Transverse colon (tissue), 3 donors: ENCODE measurements around the gene EFCAB5.

Experiments used
- POLR2A ChIP-seq: fragments of 450-650 bp; IDR thresholded peaks from one replicate; pipeline ENCODE4 v1.6.1; 2016; ENCODE audit warnings: antibody characterized with exemption, mild to moderate bottlenecking, moderate library complexity
- TF ChIP-seq, protein P1 (sequence below), 5 experiments: fragments of 200-600 bp in 3 of 5; fragments of 450-650 bp in 2 of 5; sonication (generic) in 3 of 5; IDR thresholded peaks; 1 replicate in 2 of 5; 2 replicates in 3 of 5; pipeline ENCODE4 v1.5.1; 2016 to 2017; ENCODE audit warnings: antibody characterized with exemption in 5 of 5, inconsistent platforms in 3 of 5, mild to moderate bottlenecking in 2 of 5, moderate library complexity in 1 of 5

DNA sequence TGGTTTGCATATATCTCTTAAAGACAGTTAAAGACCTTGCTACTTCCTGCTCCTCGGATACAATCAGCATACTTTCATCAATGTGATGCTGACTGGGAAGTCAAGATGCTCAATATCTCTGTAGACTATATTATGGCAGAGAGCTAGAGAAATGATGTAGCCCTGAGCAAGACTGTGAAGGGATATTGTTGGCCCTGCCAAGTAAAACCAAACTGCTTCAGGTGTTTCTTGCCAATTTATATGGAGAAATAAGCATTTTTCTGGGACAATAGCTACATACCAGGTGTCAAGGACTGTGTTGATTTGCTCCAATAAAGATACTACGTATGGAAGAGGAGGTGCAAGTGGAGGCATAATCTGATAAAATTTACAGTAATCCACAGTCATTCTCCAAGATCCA, 4.7 kb upstream of the EFCAB5 start:
- TF ChIP-seq, protein P1, sequence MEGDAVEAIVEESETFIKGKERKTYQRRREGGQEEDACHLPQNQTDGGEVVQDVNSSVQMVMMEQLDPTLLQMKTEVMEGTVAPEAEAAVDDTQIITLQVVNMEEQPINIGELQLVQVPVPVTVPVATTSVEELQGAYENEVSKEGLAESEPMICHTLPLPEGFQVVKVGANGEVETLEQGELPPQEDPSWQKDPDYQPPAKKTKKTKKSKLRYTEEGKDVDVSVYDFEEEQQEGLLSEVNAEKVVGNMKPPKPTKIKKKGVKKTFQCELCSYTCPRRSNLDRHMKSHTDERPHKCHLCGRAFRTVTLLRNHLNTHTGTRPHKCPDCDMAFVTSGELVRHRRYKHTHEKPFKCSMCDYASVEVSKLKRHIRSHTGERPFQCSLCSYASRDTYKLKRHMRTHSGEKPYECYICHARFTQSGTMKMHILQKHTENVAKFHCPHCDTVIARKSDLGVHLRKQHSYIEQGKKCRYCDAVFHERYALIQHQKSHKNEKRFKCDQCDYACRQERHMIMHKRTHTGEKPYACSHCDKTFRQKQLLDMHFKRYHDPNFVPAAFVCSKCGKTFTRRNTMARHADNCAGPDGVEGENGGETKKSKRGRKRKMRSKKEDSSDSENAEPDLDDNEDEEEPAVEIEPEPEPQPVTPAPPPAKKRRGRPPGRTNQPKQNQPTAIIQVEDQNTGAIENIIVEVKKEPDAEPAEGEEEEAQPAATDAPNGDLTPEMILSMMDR (IDR thresholded peaks at IDR 0.05), result no peak
- no peak for TF ChIP-seq POLR2A
